Neural progenitor cell (in vitro differentiated cells): ENCODE measurements around the gene DIRAS1. TPM values are rescaled to one million over a fixed set of nuclear protein-coding genes. Genes with fewer than 3 reads are reported as not detected.

Experiments
- DNase-seq: peaks from one replicate; pipeline ENCODE4 v3.0.0-alpha.2; 2016; ENCODE audit warnings: low spot score
- H2AFZ ChIP-seq: fragments of 200-600 bp; sonication (generic); replicated peaks from 2 replicates; pipeline ENCODE4 v1.6.1; 2016; ENCODE audit warnings: antibody characterized with exemption
- H3F3A ChIP-seq: fragments of 200-600 bp; sonication (generic); 2 replicates; pipeline ENCODE4 v1.6.1; 2016; ENCODE audit warnings: antibody characterized with exemption, low read depth
- H3K27ac ChIP-seq: fragments of 200-600 bp; sonication (generic); 2 replicates; pipeline ENCODE4 v1.5.1; 2016; ENCODE audit warnings: mild to moderate bottlenecking
- H3K27me3 ChIP-seq: fragments of 200-600 bp; sonication (generic); 2 replicates; pipeline ENCODE4 v1.6.1; 2016; ENCODE audit warnings: mild to moderate bottlenecking, moderate library complexity
- H3K36me3 ChIP-seq: fragments of 200-600 bp; sonication (generic); 2 replicates; pipeline ENCODE4 v1.5.1; 2016
- H3K4me1 ChIP-seq: fragments of 200-600 bp; sonication (generic); 2 replicates; pipeline ENCODE4 v1.6.1; 2016; ENCODE audit warnings: mixed run types
- H3K4me2 ChIP-seq: fragments of 200-600 bp; sonication (generic); 2 replicates; pipeline ENCODE4 v1.6.1; 2016
- H3K4me3 ChIP-seq: fragments of 200-600 bp; sonication (generic); 2 replicates; pipeline ENCODE4 v1.5.1; 2016
- H3K79me2 ChIP-seq: fragments of 200-600 bp; sonication (generic); 2 replicates; pipeline ENCODE4 v1.6.1; 2016; ENCODE audit warnings: low read depth
- H3K9ac ChIP-seq: fragments of 200-600 bp; sonication (generic); 2 replicates; pipeline ENCODE4 v1.6.1; 2016
- H3K9me3 ChIP-seq: fragments of 200-600 bp; sonication (generic); 2 replicates; pipeline ENCODE4 v1.5.1; 2016; ENCODE audit warnings: low read depth
- H4K20me1 ChIP-seq: fragments of 200-600 bp; sonication (generic); 2 replicates; pipeline ENCODE4 v1.6.1; 2016; ENCODE audit warnings: low read depth
- H3K27ac Mint-ChIP-seq: 3 replicates; pipeline ENCODE4 v1.8.0; 2021; ENCODE audit warnings: mixed read lengths
- H3K27me3 Mint-ChIP-seq: 2 replicates; pipeline ENCODE4 v1.8.0; 2022; ENCODE audit warnings: low read depth, mild to moderate bottlenecking, inconsistent platforms, moderate library complexity, mixed read lengths; ENCODE audit not compliant: insufficient read depth
- H3K36me3 Mint-ChIP-seq: 3 replicates; pipeline ENCODE4 v1.8.0; 2021; ENCODE audit warnings: mixed read lengths
- H3K4me1 Mint-ChIP-seq: 3 replicates; pipeline ENCODE4 v1.8.0; 2021; ENCODE audit warnings: mixed read lengths
- H3K4me3 Mint-ChIP-seq: 3 replicates; pipeline ENCODE4 v1.8.0; 2021; ENCODE audit warnings: mild to moderate bottlenecking, moderate library complexity, mixed read lengths
- H3K9me3 Mint-ChIP-seq: 3 replicates; pipeline ENCODE4 v1.8.0; 2020; ENCODE audit warnings: mixed read lengths
- EZH2 ChIP-seq: fragments of 200-600 bp; sonication (generic); IDR thresholded peaks from 2 replicates; pipeline ENCODE4 v1.6.1; 2017; ENCODE audit warnings: antibody characterized with exemption, mild to moderate bottlenecking, moderate library complexity
- EZH2phosphoT487 ChIP-seq: fragments of 200-600 bp; sonication (generic); IDR thresholded peaks from 2 replicates; pipeline ENCODE4 v1.6.1; 2017; ENCODE audit warnings: antibody characterized with exemption
- total RNA-seq: library from RNA; depleted of rRNA; stranded (reverse); fragments of >200 nt; gene quantifications from 2 replicates; pipeline ENCODE4 v1.2.3, GENCODE V29; 2015; ENCODE audit warnings: low replicate concordance
- TF ChIP-seq, protein P1 (sequence below): fragments of 200-600 bp; sonication (generic); IDR thresholded peaks from 2 replicates; pipeline ENCODE4 v1.5.1; 2017; ENCODE audit warnings: antibody characterized with exemption, mild to moderate bottlenecking

The DIRAS1 gene
- total RNA-seq, 1 donor from 2014 or later, result 2.7 TPM

DNA sequence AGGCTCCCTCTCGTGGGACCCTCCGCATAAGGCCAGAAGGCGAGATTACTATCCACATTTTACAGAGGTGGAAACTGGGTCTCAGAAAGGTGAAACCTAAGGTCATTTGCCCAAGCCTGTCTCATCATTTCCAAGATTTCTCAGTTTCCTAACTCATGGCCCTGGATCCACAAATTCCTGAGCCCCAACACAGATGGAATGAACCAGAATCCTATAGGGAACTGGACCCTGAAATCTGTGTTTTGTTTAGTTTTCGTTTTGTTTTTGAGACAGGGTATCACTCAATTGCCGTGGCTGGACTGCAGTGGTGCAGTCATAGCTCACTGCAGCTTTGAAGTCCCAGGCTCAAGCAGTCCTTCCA, 18.1 kb downstream of the DIRAS1 start:
- peaks cover 13% of the 10 kb centered on the region for H3F3A ChIP-seq
- no peaks in the 10 kb centered on the region for H3K36me3 ChIP-seq
- no peak overlapping the region for H3K9ac ChIP-seq
- no peaks in the 10 kb centered on the region for H3K9me3 Mint-ChIP-seq
- H3K79me2 ChIP-seq, result no peaks in the 10 kb centered on the region
- H2AFZ ChIP-seq, result no peak overlapping the region
- no peaks in the 10 kb centered on the region for H3K36me3 Mint-ChIP-seq
- H3K4me2 ChIP-seq, result no peak overlapping the region
- H3K4me1 Mint-ChIP-seq, result peaks cover 17% of the 10 kb centered on the region
- peaks cover 4% of the 10 kb centered on the region for H3K4me1 ChIP-seq
- H3K4me3 Mint-ChIP-seq, result peak overlapping the region; percentile 84
- no peaks in the 10 kb centered on the region for H3K9me3 ChIP-seq
- H4K20me1 ChIP-seq, result peaks cover 14% of the 10 kb centered on the region
- H3K27ac Mint-ChIP-seq, result no peak overlapping the region
- peaks cover 30% of the 10 kb centered on the region for H3K27me3 Mint-ChIP-seq
- H3K27ac ChIP-seq, result no peak overlapping the region
- H3K4me3 ChIP-seq, result no peak overlapping the region
- TF ChIP-seq EZH2 (no peak), EZH2phosphoT487 (no peak)
- TF ChIP-seq, protein P1, sequence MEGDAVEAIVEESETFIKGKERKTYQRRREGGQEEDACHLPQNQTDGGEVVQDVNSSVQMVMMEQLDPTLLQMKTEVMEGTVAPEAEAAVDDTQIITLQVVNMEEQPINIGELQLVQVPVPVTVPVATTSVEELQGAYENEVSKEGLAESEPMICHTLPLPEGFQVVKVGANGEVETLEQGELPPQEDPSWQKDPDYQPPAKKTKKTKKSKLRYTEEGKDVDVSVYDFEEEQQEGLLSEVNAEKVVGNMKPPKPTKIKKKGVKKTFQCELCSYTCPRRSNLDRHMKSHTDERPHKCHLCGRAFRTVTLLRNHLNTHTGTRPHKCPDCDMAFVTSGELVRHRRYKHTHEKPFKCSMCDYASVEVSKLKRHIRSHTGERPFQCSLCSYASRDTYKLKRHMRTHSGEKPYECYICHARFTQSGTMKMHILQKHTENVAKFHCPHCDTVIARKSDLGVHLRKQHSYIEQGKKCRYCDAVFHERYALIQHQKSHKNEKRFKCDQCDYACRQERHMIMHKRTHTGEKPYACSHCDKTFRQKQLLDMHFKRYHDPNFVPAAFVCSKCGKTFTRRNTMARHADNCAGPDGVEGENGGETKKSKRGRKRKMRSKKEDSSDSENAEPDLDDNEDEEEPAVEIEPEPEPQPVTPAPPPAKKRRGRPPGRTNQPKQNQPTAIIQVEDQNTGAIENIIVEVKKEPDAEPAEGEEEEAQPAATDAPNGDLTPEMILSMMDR, result no peak
- H3K27me3 ChIP-seq, result peaks cover 22% of the 10 kb centered on the region
- no peak for DNase-seq

DNA sequence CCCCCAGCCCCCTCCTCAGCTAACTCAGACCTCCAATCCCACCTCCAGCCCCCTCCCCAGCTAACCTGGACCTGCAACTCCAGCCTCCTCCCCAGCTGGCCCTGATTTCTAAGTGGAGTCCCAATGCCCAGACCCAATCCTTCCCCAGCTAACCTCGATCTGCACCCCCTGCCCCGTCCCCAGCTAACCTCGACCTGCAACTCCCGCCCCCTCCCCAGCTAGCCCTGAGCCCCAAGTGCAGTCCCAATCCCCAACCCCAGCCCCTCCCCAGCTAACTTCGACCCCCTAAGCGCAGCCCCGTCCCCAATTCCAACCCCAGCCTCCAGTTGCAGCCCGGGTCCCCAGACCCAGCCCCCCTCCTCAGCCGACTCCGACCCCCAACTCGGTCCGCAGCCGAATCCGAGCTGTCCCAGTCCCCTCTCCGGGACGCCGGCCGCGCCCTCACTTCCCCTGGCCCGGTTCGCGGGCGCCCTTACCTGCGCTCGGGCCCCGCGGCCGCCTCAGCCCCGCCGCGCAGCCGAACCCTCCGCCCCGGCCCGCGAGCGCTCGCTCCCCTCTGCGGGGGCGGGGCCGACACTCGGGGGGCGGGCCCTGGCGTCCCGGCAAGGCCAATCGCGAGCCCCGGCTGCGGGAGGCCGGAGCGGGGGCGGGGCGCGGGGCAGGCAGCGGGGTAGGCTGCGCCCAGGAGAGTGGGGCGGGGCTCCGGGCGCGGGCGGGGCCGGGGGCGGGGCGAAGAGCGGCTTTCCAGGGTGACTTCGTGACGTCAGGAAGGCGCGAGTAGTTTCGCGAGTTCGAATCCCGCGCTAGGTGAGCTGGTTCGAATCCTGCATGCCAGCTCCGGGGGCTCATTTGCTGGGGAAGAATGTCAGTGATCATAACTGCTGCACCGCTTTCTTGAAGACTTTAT, 18.7 kb downstream of the DIRAS1 start, which contains the start of gene GNG7:
Gene GNG7 (minus strand): TSS at position 525 of the 907 bp plus-strand sequence. CDS start 182,006 bp downstream, outside the sequence.
- Histone ChIP-seq H3K36me3 (no peaks in the 10 kb centered on the region), H3K4me3 (peak within 1 kb of the TSS; percentile 99), H3K9ac (no peak within 1 kb of the TSS), H4K20me1 (peaks cover 14% of the 10 kb centered on the region), H3K27ac (no peak within 1 kb of the TSS), H3K4me2 (peak within 1 kb of the TSS; percentile 99), H3K79me2 (no peaks in the 10 kb centered on the region), H3K9me3 (no peaks in the 10 kb centered on the region), H3F3A (peaks cover 13% of the 10 kb centered on the region), H3K4me1 (peaks cover 4% of the 10 kb centered on the region), H3K27me3 (peaks cover 22% of the 10 kb centered on the region), H2AFZ (peak within 1 kb of the TSS; percentile 85)
- DNase-seq, result peak; percentile 97
- H3K4me3 Mint-ChIP-seq, result peak within 1 kb of the TSS; percentile 92
- H3K27me3 Mint-ChIP-seq, result peaks cover 31% of the 10 kb centered on the region
- H3K36me3 Mint-ChIP-seq, result no peaks in the 10 kb centered on the region
- H3K4me1 Mint-ChIP-seq, result peaks cover 17% of the 10 kb centered on the region
- TF ChIP-seq, protein P1, result no peak
- TF ChIP-seq EZH2, result no peak
- TF ChIP-seq EZH2phosphoT487, result no peak
- no peaks in the 10 kb centered on the region for H3K9me3 Mint-ChIP-seq
- no peak within 1 kb of the TSS for H3K27ac Mint-ChIP-seq

DNA sequence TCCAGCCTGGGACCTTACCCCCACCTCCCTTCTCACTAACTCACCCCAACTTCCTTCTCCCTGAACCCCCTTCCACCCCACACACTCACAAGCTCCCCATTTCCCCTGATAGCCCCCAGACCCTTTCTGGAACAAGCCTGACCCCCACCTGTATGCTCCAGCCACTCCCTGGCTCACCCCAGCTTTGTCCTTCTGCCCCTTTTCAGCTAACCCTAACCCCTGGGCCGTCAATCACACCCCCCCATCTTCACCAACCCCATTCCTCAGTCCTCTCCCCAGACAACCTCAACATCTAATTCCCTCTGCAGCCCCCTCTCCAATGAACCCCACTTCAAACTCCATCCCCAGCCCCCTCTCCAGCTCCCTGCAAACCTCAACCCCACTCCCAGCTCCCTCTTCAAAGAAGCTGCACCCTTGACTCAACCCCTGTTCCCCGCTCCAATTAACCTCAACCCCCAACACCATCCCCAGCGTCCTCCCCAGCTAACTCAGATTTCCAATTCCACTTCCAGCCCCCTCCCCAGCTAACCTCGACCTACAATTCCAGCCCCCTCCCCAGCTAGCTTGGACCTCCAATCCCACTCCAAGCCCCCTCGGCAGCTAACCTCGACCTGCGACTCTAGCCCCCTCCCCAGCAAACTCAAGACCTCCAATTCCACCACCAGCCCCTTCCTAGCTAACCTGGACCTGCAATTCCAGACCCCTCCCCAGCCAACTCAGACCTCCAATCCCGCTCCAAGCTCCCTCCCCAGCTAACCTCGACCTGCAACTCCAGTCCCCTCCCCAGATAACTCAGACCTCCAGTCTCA, 19.6 kb downstream of the DIRAS1 start:
- TF ChIP-seq EZH2 (no peak), EZH2phosphoT487 (no peak)
- Mint-ChIP-seq H3K9me3 (no peaks in the 10 kb centered on the region), H3K27me3 (peaks cover 35% of the 10 kb centered on the region), H3K27ac (no peak overlapping the region), H3K4me1 (peaks cover 17% of the 10 kb centered on the region), H3K4me3 (peak overlapping the region; percentile 92), H3K36me3 (no peaks in the 10 kb centered on the region)
- Histone ChIP-seq H3K4me3 (peak overlapping the region; percentile 99), H2AFZ (peak overlapping the region; percentile 85), H3K9me3 (no peaks in the 10 kb centered on the region), H3K36me3 (no peaks in the 10 kb centered on the region), H3K27me3 (peaks cover 22% of the 10 kb centered on the region), H3K4me1 (peaks cover 4% of the 10 kb centered on the region), H3K79me2 (no peaks in the 10 kb centered on the region), H4K20me1 (peaks cover 14% of the 10 kb centered on the region), H3K27ac (no peak overlapping the region), H3K4me2 (peak overlapping the region; percentile 99), H3F3A (peaks cover 13% of the 10 kb centered on the region), H3K9ac (no peak overlapping the region)
- DNase-seq, result no peak
